Body of pancreas (tissue), 4 donors: ENCODE results near the gene ADGRV1.

Source experiments
- POLR2A ChIP-seq, 3 donors: fragments of 450-650 bp; IDR thresholded peaks; one replicate each; pipeline ENCODE4 v1.6.1; 2016; ENCODE audit warnings: antibody characterized with exemption in 3 of 3, mild to moderate bottlenecking in 2 of 3
- TF ChIP-seq, protein P1 (sequence below), 7 experiments: fragments of 450-650 bp in 4 of 7; fragments of 200-600 bp in 3 of 7; sonication (generic) in 3 of 7; IDR thresholded peaks; one replicate each; pipeline ENCODE4 v1.5.1; 2016 to 2019; ENCODE audit warnings: antibody characterized with exemption in 7 of 7

DNA sequence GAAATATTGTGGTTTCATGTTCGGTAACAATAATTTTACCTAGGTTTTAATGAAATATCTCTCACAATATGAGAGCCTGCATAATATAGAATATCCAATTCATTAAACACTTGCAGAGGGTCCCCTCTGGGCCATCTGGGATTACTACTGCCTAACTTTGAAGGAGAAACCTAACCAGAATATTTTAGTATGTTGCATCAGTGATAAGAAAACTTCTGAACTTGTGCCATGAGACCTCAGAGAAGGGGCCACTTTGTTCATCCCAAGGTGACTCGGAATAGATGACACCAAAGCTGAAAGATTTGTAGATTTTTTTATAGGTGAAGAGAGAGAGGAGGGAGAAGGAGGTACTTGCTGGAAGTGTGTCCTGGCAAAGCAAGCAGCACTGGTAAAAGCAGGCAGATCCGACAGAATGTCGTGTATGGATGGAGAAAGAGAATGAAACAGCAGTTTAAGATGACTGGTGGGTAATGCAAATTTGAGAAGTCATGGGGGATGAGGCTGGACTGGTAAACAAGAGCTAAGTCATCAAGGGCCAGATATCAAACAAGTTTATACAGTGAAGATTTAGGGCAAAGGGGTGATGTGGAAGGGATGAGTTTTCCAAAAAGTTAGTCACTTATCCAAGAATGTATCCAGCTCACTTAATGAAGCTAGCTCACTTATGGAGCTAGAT is 372.3 kb downstream of the ADGRV1 start:
- no peak for TF ChIP-seq POLR2A (IDR thresholded peaks at IDR 0.05)
- TF ChIP-seq, protein P1, sequence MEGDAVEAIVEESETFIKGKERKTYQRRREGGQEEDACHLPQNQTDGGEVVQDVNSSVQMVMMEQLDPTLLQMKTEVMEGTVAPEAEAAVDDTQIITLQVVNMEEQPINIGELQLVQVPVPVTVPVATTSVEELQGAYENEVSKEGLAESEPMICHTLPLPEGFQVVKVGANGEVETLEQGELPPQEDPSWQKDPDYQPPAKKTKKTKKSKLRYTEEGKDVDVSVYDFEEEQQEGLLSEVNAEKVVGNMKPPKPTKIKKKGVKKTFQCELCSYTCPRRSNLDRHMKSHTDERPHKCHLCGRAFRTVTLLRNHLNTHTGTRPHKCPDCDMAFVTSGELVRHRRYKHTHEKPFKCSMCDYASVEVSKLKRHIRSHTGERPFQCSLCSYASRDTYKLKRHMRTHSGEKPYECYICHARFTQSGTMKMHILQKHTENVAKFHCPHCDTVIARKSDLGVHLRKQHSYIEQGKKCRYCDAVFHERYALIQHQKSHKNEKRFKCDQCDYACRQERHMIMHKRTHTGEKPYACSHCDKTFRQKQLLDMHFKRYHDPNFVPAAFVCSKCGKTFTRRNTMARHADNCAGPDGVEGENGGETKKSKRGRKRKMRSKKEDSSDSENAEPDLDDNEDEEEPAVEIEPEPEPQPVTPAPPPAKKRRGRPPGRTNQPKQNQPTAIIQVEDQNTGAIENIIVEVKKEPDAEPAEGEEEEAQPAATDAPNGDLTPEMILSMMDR (IDR thresholded peaks at IDR 0.05), result no peak
